Measurements from ENCODE around the gene DCLRE1B. TPM values are rescaled to one million over a fixed set of nuclear protein-coding genes. Genes with fewer than 3 reads are reported as not detected.

Gene DCLRE1B
- total and polyA plus RNA-seq, 4 donors, result 0.82 to 6.6 (median 1.2) TPM

DNA sequence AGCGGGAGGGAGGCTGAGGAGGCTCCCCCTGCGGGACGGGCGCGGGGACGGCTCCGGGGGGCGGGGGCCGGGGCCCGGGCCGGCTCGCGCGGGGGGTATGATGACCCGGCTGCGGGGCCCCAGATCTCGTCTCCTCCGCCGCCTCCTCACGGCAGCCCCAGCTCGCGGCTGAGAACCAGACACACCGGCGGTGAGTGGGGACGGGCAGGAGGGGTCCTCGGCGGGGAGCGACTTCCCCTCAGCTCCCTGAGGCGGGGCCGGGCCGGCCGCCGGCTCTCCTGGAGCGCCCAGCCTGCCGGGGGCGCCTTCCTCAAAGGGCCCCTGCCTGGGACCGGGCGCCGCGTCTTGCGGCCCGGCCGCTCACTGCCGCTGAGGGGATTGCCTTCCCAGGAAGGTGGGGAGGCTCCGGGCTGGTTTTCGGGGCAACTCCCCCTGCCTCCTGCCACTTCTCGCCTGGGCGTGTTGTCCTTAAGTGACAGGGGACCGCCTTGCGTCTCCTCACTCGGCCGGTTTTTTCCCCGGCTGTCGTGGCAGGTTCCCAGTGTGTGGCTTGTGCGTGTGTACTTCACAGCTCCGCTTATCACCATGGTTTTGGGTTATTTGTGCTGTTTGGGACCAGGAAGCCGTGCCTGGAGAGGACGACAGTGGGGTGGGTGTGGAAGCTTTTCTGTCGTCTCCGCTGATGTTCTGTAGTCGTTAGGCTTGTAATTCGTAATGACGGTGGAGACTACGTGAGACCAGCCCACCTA lies 24.8 kb downstream of the DCLRE1B start:
- H3K9me3 ChIP-seq (ENCODE audit: control insufficient read depth in 4 of 4, low read length in 3 of 4), result no peaks in the 10 kb centered on the region
- H3K4me1 ChIP-seq (ENCODE audit: control insufficient read depth in 4 of 4, insufficient read depth in 4 of 4, low read length in 3 of 4), result peaks cover 9 to 53% (median 40%) of the 10 kb centered on the region in 4 donors
- TF ChIP-seq, protein P1, sequence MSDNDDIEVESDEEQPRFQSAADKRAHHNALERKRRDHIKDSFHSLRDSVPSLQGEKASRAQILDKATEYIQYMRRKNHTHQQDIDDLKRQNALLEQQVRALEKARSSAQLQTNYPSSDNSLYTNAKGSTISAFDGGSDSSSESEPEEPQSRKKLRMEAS (IDR thresholded peaks at IDR 0.05), result no peak
- TF ChIP-seq RAD21 (IDR thresholded peaks at IDR 0.05), result peak in 1 of 2 donors; percentile 7
- no peak for TF ChIP-seq HNF4A (conservative IDR thresholded peaks at IDR 0.05)
- no peak for TF ChIP-seq RXRA (IDR thresholded peaks at IDR 0.05)
- TF ChIP-seq, protein P2, sequence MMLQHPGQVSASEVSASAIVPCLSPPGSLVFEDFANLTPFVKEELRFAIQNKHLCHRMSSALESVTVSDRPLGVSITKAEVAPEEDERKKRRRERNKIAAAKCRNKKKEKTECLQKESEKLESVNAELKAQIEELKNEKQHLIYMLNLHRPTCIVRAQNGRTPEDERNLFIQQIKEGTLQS (IDR thresholded peaks at IDR 0.05), result no peak
- TF ChIP-seq SP1 (IDR thresholded peaks at IDR 0.05), result no peak
- no peak for TF ChIP-seq GABPA (IDR thresholded peaks at IDR 0.05 in 1 of 2, conservative IDR thresholded peaks at IDR 0.05 in 1 of 2)
- no peak for TF ChIP-seq HNF4G (IDR thresholded peaks at IDR 0.05)
- no peaks in the 10 kb centered on the region for H3K27me3 ChIP-seq (ENCODE audit: control insufficient read depth in 4 of 4, insufficient read depth in 4 of 4, low read length in 3 of 4)
- DNase-seq (ENCODE audit: low spot score), result peak; percentile 73
- WGBS, result under 1% methylated on average over 64 of the region's 64 CpGs
- no peaks in the 10 kb centered on the region for H3K36me3 ChIP-seq (ENCODE audit: control insufficient read depth in 4 of 4, insufficient read depth in 3 of 4, low read depth in 1 of 4, low read length in 3 of 4)
- H3K27ac ChIP-seq (ENCODE audit: low read depth in 1 of 2, low read length in 2 of 2), result peak overlapping the region; percentile 94 to 100
- H3K9ac ChIP-seq (ENCODE audit: low read depth in 1 of 2, low read length in 2 of 2), result peak overlapping the region; percentile 33 to 87
- H3K4me3 ChIP-seq (ENCODE audit: low read depth in 1 of 3, low read length in 3 of 3), result peak overlapping the region; percentile 82 to 97 (median 84)

- WGBS, result 13% methylated on average over 8 of the region's 8 CpGs
- H3K27ac ChIP-seq (ENCODE audit: low read depth in 1 of 2, low read length in 2 of 2), result peak overlapping the region; percentile 94 to 100
Measured at GRCh38 chr1:113930499-113931161, 25.5 kb downstream of the DCLRE1B start.

More at GRCh38 chr1:113930499-113931161, 25.5 kb downstream of the DCLRE1B start:
- no peaks in the 10 kb centered on the region for H3K9me3 ChIP-seq (ENCODE audit: control insufficient read depth in 4 of 4, low read length in 3 of 4)
- H3K4me3 ChIP-seq (ENCODE audit: low read depth in 1 of 3, low read length in 3 of 3), result peak overlapping the region; percentile 82 to 97 (median 84)
- peak overlapping the region; percentile 33 to 87 for H3K9ac ChIP-seq (ENCODE audit: low read depth in 1 of 2, low read length in 2 of 2)
- no peaks in the 10 kb centered on the region for H3K36me3 ChIP-seq (ENCODE audit: control insufficient read depth in 4 of 4, insufficient read depth in 3 of 4, low read depth in 1 of 4, low read length in 3 of 4)
- no peaks in the 10 kb centered on the region for H3K27me3 ChIP-seq (ENCODE audit: control insufficient read depth in 4 of 4, insufficient read depth in 4 of 4, low read length in 3 of 4)
- no peak for TF ChIP-seq YY1 (IDR thresholded peaks at IDR 0.05)
- no peak for TF ChIP-seq NR2F2 (IDR thresholded peaks at IDR 0.05)
- TF ChIP-seq EGR1 (IDR thresholded peaks at IDR 0.05; ENCODE audit: low read depth in 2 of 2), result no peak
- TF ChIP-seq, protein P3, sequence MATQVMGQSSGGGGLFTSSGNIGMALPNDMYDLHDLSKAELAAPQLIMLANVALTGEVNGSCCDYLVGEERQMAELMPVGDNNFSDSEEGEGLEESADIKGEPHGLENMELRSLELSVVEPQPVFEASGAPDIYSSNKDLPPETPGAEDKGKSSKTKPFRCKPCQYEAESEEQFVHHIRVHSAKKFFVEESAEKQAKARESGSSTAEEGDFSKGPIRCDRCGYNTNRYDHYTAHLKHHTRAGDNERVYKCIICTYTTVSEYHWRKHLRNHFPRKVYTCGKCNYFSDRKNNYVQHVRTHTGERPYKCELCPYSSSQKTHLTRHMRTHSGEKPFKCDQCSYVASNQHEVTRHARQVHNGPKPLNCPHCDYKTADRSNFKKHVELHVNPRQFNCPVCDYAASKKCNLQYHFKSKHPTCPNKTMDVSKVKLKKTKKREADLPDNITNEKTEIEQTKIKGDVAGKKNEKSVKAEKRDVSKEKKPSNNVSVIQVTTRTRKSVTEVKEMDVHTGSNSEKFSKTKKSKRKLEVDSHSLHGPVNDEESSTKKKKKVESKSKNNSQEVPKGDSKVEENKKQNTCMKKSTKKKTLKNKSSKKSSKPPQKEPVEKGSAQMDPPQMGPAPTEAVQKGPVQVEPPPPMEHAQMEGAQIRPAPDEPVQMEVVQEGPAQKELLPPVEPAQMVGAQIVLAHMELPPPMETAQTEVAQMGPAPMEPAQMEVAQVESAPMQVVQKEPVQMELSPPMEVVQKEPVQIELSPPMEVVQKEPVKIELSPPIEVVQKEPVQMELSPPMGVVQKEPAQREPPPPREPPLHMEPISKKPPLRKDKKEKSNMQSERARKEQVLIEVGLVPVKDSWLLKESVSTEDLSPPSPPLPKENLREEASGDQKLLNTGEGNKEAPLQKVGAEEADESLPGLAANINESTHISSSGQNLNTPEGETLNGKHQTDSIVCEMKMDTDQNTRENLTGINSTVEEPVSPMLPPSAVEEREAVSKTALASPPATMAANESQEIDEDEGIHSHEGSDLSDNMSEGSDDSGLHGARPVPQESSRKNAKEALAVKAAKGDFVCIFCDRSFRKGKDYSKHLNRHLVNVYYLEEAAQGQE (IDR thresholded peaks at IDR 0.05), result no peak
- TF ChIP-seq HNF4G (IDR thresholded peaks at IDR 0.05), result no peak
- TF ChIP-seq SP1 (IDR thresholded peaks at IDR 0.05), result no peak
- no peak for TF ChIP-seq RAD21 (IDR thresholded peaks at IDR 0.05)
- TF ChIP-seq, protein P4, sequence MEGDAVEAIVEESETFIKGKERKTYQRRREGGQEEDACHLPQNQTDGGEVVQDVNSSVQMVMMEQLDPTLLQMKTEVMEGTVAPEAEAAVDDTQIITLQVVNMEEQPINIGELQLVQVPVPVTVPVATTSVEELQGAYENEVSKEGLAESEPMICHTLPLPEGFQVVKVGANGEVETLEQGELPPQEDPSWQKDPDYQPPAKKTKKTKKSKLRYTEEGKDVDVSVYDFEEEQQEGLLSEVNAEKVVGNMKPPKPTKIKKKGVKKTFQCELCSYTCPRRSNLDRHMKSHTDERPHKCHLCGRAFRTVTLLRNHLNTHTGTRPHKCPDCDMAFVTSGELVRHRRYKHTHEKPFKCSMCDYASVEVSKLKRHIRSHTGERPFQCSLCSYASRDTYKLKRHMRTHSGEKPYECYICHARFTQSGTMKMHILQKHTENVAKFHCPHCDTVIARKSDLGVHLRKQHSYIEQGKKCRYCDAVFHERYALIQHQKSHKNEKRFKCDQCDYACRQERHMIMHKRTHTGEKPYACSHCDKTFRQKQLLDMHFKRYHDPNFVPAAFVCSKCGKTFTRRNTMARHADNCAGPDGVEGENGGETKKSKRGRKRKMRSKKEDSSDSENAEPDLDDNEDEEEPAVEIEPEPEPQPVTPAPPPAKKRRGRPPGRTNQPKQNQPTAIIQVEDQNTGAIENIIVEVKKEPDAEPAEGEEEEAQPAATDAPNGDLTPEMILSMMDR (IDR thresholded peaks at IDR 0.05; ENCODE audit: low read depth, low read length, missing input control), result no peak
- TF ChIP-seq FOXA2 (IDR thresholded peaks at IDR 0.05), result no peak
- no peak for TF ChIP-seq RXRA (IDR thresholded peaks at IDR 0.05)
- TF ChIP-seq ZBTB33 (IDR thresholded peaks at IDR 0.05), result no peak
- peaks cover 9 to 53% (median 40%) of the 10 kb centered on the region in 4 donors for H3K4me1 ChIP-seq (ENCODE audit: control insufficient read depth in 4 of 4, insufficient read depth in 4 of 4, low read length in 3 of 4)
- no peak for DNase-seq (ENCODE audit: low spot score)

Measured in liver (tissue), 9 donors.